Stimulated activated CD8-positive, alpha-beta memory T cell treated with anti-CD3 and anti-CD28 coated beads, Interleukin-4, amount 100 ng/mL, for 24 hours (primary cell): Measurements from ENCODE around the gene LRRC4C.

ENCODE experiments used
- DNase-seq: peaks from one replicate; pipeline ENCODE4 v3.0.0-alpha.2; 2020; ENCODE audit warnings: low read depth

The LRRC4C gene

DNA sequence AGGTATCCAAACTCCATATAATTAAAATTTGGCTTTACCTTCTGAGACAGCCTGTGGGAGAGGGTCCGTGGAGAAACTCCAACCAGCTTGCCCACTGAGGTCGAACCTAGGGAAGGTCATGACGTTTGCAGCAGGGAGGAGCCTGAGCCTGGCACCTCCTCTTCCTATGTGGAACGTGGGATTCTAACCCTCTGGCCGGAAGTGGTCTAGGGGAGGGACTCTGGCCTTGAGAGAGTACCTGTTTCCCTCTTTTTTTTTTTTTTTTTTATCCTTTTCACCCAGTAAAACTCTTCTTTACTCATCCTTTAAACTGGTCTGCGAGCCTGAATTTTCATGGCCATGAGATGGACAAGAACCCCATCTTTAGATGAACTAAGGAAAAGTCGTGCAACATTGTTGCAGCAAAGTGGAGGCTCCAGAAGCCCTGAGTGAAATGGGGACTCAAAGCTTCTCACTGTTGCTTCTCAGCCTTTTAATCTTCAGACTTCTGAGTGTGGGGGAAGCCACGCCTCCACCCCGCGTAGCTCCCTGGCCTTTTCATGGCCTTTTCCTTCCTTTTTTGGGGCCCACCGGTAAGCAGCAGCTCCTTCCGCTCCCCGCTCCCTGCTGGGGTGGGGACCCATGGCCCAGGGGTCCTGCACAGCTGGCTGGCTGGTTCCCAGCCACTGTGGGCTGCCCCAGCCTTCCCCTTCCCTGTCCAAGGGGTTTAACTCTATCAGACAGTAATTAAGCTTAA, 1359.9 kb downstream of the LRRC4C start:
- DNase-seq, result no peak

- DNase-seq, result no peak
Observed at GRCh38 chr11:40095446-40095845, 1364.0 kb downstream of the LRRC4C start.

GRCh38 chr11:40094954-40095353, 1364.5 kb downstream of the LRRC4C start:
- no peak for DNase-seq

- no peak for DNase-seq
Observed at GRCh38 chr11:40080434-40080833, 1379.0 kb downstream of the LRRC4C start.
